Glutamatergic neuron (in vitro differentiated cells): ENCODE results near the gene TAF1D. TPM values are rescaled to one million over a fixed set of nuclear protein-coding genes. Genes with fewer than 3 reads are reported as not detected.
A peak's percentile ranks its signal among the peaks of the same experiment; 100 is the strongest.
"Not testable (repeated sequence)": the region's sequence is repeated elsewhere in the genome, so short reads cannot be mapped to it uniquely, and the experiment has no call there.

Experiments used
- DNase-seq: peaks from one replicate; pipeline ENCODE4 v3.0.0; 2022
- H3K27ac Mint-ChIP-seq: one replicate; pipeline ENCODE4 v1.8.0; 2020; ENCODE audit warnings: mild to moderate bottlenecking, mixed read lengths, inconsistent platforms; ENCODE audit not compliant: unreplicated experiment
- H3K27me3 Mint-ChIP-seq: one replicate; pipeline ENCODE4 v1.8.0; 2020; ENCODE audit warnings: mild to moderate bottlenecking, moderate library complexity, mixed read lengths, inconsistent platforms; ENCODE audit not compliant: unreplicated experiment
- H3K36me3 Mint-ChIP-seq: one replicate; pipeline ENCODE4 v1.8.0; 2020; ENCODE audit warnings: mild to moderate bottlenecking, mixed read lengths, inconsistent platforms; ENCODE audit not compliant: unreplicated experiment
- H3K4me1 Mint-ChIP-seq: one replicate; pipeline ENCODE4 v1.8.0; 2020; ENCODE audit warnings: mild to moderate bottlenecking, low read depth, mixed read lengths, inconsistent platforms; ENCODE audit not compliant: unreplicated experiment
- H3K4me3 Mint-ChIP-seq: one replicate; pipeline ENCODE4 v1.8.0; 2020; ENCODE audit warnings: mild to moderate bottlenecking, mixed read lengths, inconsistent platforms; ENCODE audit not compliant: unreplicated experiment
- H3K9me3 Mint-ChIP-seq: one replicate; pipeline ENCODE4 v1.8.0; 2020; ENCODE audit warnings: mild to moderate bottlenecking, moderate library complexity, mixed read lengths, inconsistent platforms; ENCODE audit not compliant: unreplicated experiment
- CTCF ChIP-seq: fragments of 200-600 bp; sonication (generic); IDR thresholded peaks from one replicate; pipeline ENCODE4 v1.5.0; 2021; ENCODE audit not compliant: partially characterized antibody, unreplicated experiment
- total RNA-seq: library from RNA; stranded (reverse); fragmentation: NEBNext Ultra II Directional; extraction: Animal tissue kit (Norgen Biotek cat#: 25700); gene quantifications from one replicate; pipeline ENCODE4 v1.2.1, GENCODE V29; 2021; ENCODE audit not compliant: unreplicated experiment

The TAF1D gene
- total RNA-seq, 1 donor from 2014 or later, result 71.9 TPM

- no peaks in the 10 kb centered on the region for H3K9me3 Mint-ChIP-seq
- no peak for DNase-seq
- TF ChIP-seq CTCF, result no peak
- H3K27me3 Mint-ChIP-seq, result peaks cover 2% of the 10 kb centered on the region
- no peaks in the 10 kb centered on the region for H3K4me1 Mint-ChIP-seq
- H3K4me3 Mint-ChIP-seq, result no peak overlapping the region
- no peak overlapping the region for H3K27ac Mint-ChIP-seq
- no peaks in the 10 kb centered on the region for H3K36me3 Mint-ChIP-seq
These were observed 11.9 kb upstream of the TAF1D start for GRCh38 chr11:93753241-93753640.

GRCh38 chr11:93751001-93751400, 9.7 kb upstream of the TAF1D start:
- Mint-ChIP-seq H3K27ac (no peak overlapping the region), H3K9me3 (no peaks in the 10 kb centered on the region), H3K27me3 (peaks cover 2% of the 10 kb centered on the region), H3K36me3 (no peaks in the 10 kb centered on the region), H3K4me3 (no peak overlapping the region), H3K4me1 (no peaks in the 10 kb centered on the region)
- TF ChIP-seq CTCF, result no peak
- DNase-seq, result no peak

- Mint-ChIP-seq H3K27ac (no peak overlapping the region), H3K36me3 (no peaks in the 10 kb centered on the region), H3K4me1 (peaks cover 4% of the 10 kb centered on the region), H3K9me3 (no peaks in the 10 kb centered on the region), H3K4me3 (no peak overlapping the region), H3K27me3 (no peaks in the 10 kb centered on the region)
- no peak for TF ChIP-seq CTCF
- no peak for DNase-seq
These were observed 5.8 kb upstream of the TAF1D start for GRCh38 chr11:93747122-93747521.

GRCh38 chr11:93746101-93746500, 4.8 kb upstream of the TAF1D start:
- Mint-ChIP-seq H3K4me3 (no peak overlapping the region), H3K27ac (no peak overlapping the region), H3K27me3 (peaks cover 3% of the 10 kb centered on the region), H3K36me3 (no peaks in the 10 kb centered on the region), H3K9me3 (peaks cover 7% of the 10 kb centered on the region), H3K4me1 (peaks cover 4% of the 10 kb centered on the region)
- no peak for DNase-seq
- TF ChIP-seq CTCF, result no peak

GRCh38 chr11:93745005-93745755, 3.9 kb upstream of the TAF1D start:
- H3K9me3 Mint-ChIP-seq, H3K36me3 Mint-ChIP-seq, H3K27me3 Mint-ChIP-seq, DNase-seq, H3K4me1 Mint-ChIP-seq: not testable (repeated sequence)
- Mint-ChIP-seq H3K27ac (peak overlapping the region; percentile 20), H3K4me3 (peak overlapping the region; percentile 4)
